NCI-H2171 treated with DMSO at 0.1 percent for 48 hours (cell line): ENCODE measurements around the gene FMC1.
"Not testable (repeated sequence)": the region's sequence is repeated elsewhere in the genome, so short reads cannot be mapped to it uniquely, and the experiment has no call there.

Source experiments
- DNase-seq: peaks from one replicate; lab custom pipeline; 2025; lab: John Stamatoyannopoulos, UW

Gene FMC1

DNA sequence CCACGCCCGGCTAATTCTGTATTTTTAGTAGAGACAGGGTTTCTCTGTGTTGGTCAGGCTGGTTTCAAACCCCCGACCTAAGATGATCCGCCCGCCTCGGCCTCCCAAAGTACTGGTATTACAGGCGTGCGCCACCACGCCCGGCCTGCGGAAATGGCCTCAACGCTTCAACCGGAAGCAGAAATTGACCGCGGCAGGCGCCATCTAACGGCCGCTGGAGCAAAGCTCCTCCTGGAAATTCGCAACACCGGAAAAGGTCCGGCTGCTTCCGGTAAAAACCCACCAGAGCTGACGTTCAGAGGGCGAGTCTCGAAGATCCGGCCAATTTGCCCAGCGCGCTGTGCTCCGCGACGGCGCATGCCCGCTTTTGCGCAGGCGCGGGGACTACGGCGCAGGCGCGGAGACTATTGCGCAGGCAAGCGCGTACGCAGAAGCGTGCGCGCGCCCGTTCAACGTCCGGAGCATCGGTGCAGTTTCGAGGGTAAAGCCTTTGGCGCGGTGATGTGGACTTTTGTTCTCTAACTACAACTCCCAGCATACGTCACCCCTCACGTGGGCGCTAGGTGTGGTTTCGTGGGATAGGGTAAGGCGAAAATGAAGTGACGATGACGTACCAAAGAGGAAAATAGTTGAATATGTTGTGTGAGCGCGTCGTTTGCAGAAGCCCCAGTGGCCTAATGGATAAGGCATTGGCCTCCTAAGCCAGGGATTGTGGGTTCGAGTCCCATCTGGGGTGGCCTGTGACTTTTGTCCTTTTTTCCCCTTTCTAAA is 915 bp upstream of the FMC1 start:
- DNase-seq: peak; percentile 100

DNA sequence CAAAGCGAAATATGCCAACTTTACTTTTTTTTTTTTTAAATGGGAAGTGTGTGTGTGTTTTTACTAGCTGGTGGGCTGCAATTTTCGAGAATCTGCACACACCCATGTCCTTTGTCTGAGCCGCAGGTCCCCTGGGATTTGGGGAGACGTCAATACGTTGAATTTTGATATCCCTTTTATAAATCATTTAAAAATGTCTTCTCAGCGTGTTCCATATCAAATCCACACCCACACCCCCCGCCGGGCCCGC is 404 bp upstream of the FMC1 start:
- no peak for DNase-seq

DNA sequence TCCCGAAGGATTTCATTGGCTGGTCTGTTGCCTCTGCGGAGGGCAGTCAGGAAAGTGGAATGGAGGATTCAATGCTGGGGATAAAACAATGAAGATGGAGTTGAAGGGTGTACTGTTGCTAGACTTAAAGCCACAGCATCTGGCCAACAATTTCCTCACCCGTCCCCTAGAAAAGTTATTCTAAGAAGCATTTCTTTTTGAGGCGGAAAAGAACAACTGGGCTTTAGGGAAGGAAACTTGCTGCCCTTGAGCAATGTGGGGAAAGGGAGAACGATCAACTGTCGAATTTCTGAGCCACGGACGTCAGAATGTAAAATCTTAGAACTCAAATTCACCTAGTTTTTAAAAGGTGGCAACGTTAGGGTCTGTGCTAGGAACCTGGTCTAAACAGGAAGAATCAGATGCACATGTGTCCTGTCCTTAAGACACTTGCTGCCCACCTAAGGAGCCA is 664 bp downstream of the FMC1 start:
- DNase-seq: no peak

DNA sequence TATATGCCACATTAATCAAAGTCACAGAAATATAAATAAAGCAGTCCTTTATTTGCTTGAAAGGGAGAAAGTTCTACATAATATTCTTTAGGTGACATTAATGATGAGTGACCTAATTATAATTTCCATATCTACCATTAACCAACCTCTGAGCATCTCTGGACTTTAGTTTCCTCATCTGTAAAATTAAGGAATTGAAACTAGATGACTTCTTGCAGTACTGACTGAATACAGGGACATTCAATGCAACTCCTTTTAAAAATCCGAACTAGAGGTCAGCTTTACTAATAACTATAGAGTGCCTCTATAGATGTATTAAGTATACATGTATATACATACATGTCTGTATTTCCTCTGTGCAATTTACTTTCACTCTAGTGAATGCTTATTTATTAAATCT is 3.9 kb downstream of the FMC1 start:
- DNase-seq: no peak

DNA sequence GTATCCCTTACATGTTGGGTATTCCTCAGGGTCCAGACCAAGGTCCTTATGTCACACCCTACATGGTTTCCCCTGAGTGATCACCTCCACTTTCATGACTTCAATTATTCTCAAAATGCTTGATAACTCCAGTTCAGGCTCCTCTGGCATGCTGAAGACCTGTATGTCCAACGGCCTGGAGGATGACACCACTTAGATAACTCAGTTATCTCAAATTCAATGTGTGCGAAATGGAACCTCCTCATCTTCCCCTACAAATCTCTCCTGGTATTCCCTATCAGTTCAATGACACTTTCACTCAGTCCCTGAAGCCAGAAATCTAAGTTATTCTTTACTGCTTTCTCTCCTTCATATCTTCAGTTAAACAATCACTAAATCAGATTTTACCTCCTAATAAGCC is 9.9 kb downstream of the FMC1 start:
- no peak for DNase-seq

DNA sequence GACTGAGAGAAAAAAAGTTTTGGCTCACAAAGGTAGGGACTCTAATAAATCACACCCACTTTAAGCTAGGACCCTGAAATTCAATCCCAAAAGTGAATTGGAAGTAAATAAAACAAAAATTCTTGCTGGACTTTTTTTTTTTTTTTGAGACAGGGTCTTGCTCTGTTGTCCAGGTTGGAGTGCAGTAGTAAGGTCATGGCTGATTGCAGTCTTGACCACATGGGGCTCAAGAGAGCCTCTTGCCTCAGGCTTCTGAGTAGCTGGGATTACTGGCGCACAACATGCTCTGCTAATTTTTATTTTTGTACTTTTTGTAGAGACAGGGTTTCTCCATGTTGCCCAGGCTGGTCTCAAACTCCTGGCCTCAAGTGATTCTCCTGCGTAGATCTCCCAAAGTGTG is 13.6 kb downstream of the FMC1 start:
- DNase-seq: no peak

DNA sequence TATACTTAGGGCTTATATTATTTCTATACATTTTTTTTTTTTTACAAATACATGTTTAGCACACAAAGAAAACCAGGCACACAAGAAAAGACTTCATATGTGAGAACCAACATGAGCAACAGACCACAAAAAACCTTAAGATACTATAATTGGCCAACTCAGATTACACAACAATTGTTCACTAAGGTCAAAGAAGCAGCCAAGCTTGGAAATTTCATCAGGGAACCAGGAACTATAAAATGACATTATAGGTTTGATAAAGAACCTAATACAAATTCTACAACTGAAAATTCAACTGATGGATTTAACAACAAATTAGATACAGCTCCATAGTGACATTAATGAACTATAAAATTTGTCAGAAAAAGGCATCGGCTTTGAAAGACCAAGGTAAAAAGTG is 14.2 kb downstream of the FMC1 start:
- no peak for DNase-seq

DNA sequence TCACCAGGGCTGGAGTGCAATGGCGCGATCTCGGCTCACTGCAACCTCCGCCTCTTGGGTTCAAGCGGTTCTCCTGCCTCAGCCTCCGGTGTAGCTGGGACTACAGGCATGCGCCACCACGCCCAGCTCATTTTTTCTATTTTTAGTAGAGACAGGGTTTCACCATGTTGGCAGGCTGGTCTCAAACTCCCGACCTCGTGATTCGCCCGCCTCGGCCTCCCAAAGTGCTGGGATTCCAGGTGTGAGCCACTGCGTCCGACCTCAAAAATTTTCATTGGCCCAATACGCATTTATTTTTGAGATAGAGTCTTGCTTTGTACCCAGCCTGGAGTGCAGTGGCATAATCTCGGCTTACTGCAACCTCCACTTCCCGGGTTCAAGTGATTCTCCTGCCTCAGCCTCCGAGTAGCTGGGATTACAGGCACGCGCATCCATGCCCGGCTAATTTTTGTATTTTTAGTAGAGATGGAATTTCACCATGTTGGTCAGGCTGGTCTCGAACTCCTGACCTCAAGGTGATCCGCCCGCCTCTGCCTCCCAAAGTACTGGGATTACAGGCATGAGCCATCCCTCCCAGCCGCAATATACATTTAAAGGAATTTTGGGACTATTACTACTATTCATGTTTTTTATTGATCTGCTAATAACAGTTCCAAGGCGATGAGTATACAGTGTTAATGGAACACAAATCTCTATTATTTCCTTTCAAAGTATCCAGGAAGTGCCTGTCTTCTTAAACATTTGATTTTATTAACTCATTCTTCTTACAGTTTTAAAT is 16.8 kb downstream of the FMC1 start:
- not testable (repeated sequence) for DNase-seq

DNA sequence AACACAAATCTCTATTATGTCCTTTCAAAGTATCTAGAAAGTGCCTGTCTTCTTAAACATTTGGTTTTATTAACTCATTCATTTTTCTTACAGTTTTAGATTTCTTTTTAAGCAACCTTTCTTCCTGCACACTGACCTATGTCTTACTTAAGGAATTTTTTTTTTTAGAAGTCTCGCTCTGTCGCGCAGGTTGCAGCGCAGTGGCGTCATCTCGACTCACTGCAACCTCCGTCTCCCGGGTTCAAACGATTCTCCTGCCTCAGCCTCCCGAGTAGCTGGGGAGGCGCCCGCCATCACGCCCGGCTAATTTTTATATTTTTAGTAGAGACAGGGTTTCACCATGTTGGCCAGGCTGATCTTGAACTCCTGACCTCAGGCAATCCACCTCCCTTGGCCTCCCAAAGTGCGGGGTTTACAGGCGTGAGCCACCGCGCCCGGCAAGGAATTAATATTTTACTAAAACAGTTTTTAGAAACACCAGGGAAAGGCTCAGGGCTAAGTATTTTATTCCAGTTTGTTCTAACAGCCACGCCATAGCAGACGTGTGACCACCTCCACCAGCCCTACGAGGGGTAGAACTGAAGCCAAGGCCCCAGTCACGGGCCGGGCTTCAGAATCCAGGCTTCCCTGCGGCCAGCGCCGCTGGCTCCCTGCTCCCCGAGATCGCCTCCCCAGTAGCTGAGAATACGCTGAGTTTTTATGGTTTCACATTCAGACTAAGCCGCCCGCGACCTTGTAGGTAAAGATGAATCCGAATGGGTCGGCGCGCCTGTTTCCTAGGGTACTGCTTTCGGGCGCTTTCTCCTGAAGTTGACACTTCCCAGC is 17.6 kb downstream of the FMC1 start:
- DNase-seq: peak; percentile 4

DNA sequence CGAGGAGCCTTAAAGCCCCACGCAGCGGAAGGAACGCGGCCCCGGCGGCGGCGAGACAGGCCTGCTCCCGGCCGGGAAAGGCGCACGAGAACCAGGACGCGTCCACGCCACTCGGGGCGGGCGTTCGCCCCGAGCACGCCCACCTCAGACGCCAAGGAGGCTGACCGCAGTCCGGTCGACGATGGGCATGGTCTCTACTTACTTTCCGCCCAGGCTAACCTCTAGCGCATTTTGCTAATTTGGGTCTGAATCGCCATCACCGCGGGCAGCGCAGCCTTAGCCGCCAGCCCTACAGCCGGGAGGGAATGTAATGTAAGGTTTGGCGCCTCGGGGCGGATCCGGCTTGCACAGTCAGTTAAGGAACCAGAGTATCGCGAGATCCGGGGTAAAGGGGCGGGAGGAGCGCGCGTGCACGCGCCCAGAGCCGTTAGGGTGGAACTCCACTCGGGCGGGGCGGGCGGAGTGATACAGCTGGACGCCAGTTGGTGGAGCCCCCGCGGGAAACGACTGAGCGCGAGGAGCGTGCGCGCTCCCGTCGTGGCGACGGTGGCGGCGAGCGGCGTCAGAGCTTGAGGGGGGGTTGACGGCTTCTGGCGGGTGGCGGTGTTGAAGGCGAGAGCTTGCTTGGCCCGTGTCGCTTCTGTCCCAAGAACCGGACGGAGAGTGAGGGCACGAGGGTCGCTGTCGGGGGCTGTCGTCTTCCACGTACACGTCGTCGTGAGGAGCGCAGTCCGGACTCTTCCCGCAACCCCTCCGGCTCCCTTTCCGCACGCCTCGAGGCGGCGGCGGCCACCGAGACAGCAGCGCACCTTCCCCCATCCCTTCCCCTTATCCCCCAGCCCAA is 18.5 kb downstream of the FMC1 start, which contains the start of gene LUC7L2:
LUC7L2 (plus strand) TSS at position 529 of the 844 bp plus-strand sequence. CDS start 368 bp downstream, outside the sequence.
- DNase-seq: peak; percentile 99

DNA sequence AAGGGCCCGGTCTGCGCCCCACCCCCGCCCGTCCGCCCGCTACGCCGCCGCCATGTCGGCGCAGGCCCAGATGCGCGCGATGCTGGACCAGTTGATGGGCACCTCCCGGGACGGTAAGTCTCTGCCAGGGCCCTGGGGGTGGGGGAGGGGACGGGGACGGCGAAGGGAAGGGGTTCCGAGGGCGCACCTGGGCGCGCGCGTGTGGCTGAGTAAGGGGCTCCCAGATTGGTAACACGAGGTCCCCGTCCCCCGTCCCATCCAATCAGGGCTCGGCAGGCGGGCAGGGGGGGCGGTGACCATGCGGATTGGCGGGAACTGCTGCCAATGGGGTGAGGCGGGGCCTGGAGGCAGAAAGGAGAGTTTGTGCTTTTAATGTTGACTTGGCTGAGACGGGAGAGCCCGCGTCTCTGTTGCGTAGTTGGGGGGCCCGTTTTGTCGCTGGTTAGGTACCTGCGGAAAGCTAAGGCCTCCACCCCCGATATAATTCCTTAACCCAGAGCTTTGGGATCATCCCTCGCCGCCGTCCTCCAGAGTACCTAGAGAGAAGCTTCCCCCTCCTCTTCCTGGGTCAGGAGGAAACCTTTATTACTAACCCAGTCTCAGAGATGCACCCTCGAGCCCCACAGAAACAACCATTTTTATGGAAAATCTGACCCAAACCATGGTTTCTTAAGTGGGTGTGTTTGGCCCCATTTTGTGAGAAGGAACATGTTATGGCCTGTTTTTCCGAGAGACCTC is 19.2 kb downstream of the FMC1 start:
- peak; percentile 98 for DNase-seq

DNA sequence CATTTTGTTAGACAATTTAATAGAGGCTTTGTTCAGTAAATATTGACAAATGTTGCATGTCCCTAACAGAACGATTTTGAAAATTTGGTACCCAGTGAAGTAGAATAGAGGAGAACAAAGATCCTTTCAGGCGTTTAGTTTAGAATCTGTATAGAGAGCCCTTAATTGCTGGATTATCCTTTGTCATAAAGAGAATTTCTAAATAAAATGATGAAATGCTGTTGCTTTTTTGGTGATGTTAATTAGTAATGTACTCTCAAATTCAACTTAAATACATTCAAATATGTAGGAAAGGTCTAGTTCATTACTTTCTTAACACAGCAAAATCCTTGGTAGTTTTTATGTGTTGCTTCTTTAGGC is 19.8 kb downstream of the FMC1 start:
- no peak for DNase-seq

DNA sequence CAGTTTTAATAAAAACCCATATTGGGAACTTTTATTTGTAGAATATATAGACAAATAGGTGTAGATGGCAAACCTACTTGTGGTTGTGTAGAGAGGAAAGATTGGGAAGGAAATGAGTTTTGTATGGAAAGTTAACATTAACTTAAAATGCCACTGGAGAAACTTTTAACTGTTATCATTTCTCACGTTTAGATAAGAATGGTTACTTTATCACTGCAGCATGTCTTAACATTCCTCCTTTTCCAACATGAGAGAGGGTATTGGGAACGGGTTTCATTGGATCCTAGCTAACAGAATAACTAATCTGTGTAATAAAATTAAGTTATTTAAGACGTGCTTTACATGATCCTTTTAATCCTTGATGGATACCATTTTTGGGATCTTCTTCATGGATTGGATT is 20.4 kb downstream of the FMC1 start:
- no peak for DNase-seq

DNA sequence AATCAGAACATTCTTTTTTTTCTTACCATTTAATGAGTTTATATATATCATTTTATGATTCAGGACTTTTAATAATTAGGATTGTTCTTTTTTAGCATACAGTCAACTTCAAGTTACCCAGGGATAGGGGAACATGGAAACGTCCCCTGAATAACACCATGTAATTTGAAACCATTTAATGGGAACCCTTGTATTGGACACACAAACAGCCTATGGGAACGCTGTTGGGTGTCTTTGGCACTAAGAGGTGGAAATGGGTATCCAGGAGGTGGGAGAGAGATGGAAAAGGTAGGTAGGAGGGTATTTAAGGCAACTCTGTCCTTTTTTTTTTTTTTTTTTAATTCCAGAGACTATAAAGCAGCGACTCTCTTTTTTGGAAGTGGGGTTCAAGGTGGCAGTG is 21.2 kb downstream of the FMC1 start:
- peak; percentile 19 for DNase-seq

DNA sequence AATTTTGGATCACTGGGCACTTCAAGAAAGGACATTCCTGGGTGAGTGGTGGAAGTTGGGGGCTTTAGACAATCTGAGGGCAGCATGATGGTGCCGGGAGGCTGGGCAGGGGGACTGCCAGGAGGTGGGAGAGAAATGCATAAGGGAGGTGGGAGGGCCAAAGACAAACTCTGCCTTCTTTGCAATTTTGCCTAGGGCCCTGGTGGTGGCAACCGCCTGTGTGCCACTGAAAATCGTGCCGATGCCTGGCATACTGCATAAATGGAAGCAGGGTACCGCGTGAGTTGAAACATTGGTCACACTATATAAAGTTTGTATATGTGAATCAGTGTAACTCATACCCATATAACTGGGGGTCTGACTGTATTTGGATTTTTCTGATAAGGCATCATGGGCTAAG is 21.8 kb downstream of the FMC1 start:
- no peak for DNase-seq

DNA sequence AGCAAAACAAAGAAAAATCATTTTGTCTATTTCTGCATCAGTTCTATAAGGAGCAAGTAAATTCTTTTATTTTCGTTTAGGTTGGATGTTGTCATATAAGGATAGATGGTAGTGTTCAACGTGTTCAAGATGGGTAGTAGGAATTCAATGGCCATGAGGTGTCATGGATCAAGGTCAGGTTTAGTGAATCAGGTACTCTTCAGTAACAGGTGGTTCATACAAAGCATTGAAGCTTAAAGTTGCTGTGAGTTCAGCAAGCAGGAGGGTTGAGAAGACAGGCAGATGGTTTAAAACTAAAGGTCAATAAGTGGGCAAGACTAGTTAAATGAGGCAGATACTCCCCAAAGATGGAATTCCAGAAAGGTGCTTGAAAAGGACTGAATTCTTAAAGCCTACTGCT is 24.2 kb downstream of the FMC1 start:
- no peak for DNase-seq

DNA sequence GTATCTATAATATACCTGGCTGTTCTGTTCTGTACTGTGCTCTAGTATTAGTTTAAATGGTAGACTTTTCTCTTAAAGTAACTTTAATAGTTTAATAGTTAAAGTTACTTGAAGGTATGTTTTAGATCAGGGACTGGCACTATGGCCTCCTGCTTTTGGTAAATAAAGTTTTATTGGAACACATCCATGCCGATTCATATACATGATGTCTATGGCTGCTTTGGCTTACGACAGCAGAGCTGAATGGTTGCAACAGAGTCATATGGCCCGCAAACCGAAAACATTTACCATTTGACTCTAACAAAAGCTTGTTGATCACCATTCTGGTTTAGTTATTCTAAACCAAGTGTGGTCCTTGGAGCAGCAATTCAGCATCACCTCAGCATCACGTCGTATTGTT is 25.3 kb downstream of the FMC1 start:
- DNase-seq: no peak

DNA sequence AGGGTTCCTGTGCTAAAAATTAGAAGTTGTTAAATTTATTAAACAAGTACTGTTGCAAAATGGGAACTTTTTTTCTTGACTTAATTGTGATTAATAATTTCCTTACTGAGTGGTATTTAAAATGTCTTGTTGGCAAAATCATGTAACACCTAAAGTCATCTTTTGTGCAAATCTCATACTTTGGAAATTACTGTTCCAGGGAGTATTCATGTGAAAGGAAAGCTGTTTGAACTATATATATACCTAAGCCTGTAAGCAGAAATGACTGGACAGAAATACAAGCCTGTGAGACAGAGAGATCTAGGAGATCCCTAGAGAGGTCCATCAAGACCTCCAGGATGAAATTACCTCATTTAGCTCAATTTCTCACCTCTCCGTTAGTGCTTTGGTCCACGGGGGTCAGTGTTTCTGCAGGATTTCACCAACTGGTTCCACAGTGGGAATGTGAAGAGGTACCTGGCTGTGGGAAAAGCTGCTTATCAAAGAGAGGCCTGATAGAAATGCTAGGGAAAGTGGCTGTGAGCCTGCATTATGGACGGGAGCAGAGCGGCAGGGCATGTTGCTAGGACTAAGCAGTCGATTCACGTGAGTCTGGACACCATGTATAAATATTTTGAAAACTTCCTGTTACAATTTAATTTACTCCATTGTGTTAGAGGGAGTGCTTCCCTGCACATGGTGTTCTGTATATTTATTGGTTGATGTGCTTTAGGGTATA is 26.5 kb downstream of the FMC1 start:
- no peak for DNase-seq

DNA sequence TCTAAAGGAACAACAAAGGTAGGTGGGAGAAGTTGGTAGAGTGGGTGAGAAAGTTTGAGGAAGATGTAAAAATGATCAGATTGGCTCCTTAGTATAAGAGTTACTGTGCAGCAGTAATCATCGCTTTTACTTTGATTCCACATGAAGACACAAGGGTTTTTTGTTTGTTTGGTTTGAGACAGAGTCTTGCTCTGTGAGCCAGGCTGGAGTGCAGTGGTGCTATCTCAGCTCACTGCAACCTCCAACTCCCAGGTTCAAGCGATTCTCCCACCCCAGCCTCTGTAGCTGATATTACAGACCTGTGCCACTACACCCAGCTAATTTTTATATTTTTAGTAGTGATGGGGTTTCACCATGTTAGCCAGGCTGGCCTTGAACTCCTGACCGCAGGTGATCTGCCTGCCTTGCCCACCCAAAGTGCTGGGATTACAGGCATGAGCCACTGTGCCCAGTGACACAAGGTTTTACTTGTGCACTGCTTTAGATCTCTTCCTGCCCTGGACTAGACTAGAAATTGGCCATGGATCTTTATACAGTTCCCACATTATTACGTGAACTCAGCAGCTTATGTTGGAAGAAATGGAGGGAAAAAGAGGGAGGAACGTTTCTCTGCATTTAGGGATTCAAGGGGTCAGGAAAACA is 29.3 kb downstream of the FMC1 start:
- no peak for DNase-seq

DNA sequence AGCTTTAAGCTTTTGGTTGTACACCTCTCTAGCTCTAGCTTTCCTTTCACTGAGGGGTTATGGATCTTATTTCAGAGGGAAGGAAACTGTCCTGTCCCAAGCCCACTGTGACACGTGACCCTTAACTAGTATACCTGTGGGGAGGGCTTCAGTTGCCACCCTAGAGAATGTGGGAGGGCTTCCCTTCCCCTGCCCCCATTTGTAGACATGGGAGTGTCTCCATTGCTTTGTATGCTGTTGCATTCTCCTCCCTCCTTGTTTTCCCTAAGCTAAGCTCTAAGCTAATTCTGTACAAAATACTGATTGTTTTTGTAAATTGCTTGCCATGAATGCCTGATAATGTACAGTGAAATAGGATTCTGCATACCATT is 29.8 kb downstream of the FMC1 start:
- no peak for DNase-seq
